Epithelial cell of prostate (primary cell): Measurements from ENCODE around the gene PWP1.
"Not testable (repeated sequence)": the region's sequence is repeated elsewhere in the genome, so short reads cannot be mapped to it uniquely, and the experiment has no call there.

Experiments
- DNase-seq: peaks from one replicate; pipeline ENCODE4 v3.0.0-alpha.2; 2011; ENCODE audit warnings: low read depth, low spot score
- H3K27ac ChIP-seq: fragments of 450-650 bp; 2 replicates; pipeline ENCODE4 v1.5.1; 2017; ENCODE audit warnings: mild to moderate bottlenecking

The PWP1 gene

DNA sequence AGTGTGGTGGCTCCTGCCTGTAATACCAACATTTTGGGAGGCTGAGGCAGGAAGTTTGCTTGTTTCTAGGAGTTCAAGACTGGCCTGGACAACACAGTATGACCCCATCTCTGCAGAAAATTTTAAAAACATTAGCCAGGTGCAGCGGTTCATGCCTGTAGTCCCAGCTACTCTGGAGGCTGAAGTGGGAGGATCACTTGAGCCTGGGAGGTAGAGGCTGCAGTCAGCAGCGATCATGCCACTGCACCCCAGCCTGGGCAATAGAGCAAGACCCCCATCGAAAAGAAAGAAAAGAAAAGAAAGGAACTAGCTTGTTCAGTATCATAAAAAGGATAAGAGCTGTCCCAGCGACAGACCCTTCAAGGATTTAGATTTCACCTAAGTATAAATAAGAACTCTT is 18.1 kb upstream of the PWP1 start:
- no peak overlapping the region for H3K27ac ChIP-seq
- no peak for DNase-seq

DNA sequence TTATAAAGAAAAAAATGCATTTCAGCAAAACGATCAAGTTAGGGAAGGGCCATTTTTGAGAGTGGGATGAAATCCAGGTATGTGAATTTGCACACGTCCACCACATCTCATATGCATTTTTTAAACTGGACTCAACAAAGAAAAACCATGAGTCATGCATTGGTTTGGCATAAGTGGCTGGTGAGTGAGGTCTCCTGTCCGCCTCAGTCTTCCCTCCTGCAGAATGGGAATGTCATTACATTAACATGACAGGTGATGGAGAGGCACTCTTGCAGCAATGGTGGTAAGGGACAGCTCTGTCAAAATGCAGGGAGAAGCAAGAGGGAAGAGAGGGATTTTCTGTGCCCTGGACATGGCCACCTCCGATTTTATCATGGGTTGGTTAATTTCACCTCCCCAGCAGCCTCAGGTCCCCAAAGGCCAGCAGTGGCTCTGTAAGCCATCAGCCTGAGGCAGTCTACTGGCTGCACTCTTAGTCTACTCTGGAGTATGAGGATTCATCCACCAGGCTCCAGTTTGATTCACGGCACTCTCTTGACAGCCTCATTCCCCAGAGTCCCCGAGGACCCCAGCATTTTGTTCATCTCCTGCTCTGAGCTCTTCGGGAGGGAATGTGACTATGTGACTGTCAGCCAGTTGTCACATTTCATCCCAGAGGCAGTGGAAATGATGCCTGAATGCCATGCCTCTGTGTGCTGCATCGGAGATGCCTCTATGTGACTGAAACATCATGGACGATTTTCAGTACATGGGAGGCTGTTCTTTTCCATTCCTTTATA is 17.1 kb upstream of the PWP1 start:
- DNase-seq: no peak
- no peak overlapping the region for H3K27ac ChIP-seq

GRCh38 chr12:107669946-107670345 is 15.7 kb upstream of the PWP1 start:
- H3K27ac ChIP-seq: no peak overlapping the region
- DNase-seq: no peak

- no peak for DNase-seq
Observed at GRCh38 chr12:107670999-107671643, 14.5 kb upstream of the PWP1 start.

DNA sequence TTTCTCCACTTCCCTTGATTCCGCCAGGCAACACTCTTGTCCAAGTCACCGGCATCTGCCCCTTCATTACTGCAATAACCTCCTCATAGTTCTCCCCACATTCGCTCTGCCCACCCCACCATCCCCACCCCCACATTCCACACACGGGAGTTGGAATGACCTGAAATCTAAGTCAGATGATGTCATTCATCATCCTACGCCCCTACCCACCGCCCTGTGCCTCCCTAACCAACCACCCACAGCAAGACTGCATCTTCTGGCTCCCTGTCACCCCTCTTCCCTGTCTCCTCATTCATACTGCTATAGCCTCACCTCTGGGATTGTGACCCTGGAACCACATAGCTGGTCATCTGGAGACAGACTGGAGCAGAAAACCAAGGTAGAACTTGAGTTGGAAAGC is 7.9 kb upstream of the PWP1 start:
- no peak overlapping the region for H3K27ac ChIP-seq
- no peak for DNase-seq

More at GRCh38 chr12:107670999-107671643, 14.5 kb upstream of the PWP1 start:
- H3K27ac ChIP-seq: no peak overlapping the region

DNA sequence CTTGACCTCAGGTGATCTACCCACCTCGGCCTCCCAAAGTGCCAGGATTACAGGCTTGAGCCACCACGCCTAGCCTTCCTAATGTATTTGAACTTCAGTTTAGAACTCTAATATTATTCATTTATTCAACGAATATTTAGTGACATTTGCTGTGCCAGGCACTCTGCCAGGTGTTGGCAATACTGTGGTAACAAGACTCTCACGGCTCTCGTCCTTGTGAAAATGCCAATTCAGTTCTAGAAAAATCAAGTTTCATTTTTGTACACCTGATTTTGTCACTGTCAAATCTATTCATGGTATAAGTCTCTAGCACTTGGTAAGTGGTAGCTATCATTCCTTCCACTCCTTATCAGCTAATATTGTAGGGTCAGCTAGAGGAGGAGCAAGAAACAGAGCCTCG is 6.3 kb upstream of the PWP1 start:
- no peak for DNase-seq
- no peak overlapping the region for H3K27ac ChIP-seq

DNA sequence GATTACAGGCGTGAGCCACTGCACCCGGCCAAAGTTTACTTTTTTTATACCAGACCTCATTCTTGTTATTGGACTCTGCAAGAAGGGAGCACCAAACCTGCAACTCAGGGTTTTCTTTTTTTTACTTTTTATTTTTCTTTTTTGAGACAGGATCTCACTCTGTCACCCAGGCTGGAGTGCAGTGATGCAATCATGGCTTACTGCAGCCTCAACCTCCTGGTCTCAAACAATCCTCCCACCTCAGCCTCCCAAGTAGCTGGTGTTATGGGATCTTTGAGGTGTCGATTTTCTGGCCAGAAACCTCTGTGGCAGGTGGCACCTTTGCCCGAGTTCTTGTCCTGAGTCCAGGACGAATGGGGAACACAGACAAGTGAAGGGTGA is 4.2 kb upstream of the PWP1 start:
- no peak for DNase-seq
- no peak overlapping the region for H3K27ac ChIP-seq

GRCh38 chr12:107681836-107682820 is 3.5 kb upstream of the PWP1 start:
- no peak overlapping the region for H3K27ac ChIP-seq
- no peak for DNase-seq

- H3K27ac ChIP-seq: no peak overlapping the region
- DNase-seq: no peak
Observed at GRCh38 chr12:107684029-107684795, 1.4 kb upstream of the PWP1 start.

DNA sequence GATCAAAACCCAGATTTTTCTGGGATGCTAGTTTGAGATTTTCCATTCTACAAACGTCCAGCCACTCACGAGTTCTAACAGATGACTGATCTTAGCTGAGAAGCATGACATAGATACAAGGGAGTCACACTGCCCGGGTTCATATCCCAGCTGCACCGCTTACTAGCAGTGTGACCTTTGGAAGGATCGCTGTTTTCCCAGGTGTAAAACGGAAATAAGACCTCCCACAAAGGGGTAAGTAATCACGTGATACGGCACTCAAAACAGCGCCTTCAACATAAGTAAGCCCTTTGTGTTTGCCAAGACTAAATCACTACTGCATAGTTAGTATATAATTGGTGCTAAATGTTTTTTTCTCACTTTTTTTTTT is 624 bp upstream of the PWP1 start:
- DNase-seq: no peak
- peak overlapping the region; percentile 65 for H3K27ac ChIP-seq

DNA sequence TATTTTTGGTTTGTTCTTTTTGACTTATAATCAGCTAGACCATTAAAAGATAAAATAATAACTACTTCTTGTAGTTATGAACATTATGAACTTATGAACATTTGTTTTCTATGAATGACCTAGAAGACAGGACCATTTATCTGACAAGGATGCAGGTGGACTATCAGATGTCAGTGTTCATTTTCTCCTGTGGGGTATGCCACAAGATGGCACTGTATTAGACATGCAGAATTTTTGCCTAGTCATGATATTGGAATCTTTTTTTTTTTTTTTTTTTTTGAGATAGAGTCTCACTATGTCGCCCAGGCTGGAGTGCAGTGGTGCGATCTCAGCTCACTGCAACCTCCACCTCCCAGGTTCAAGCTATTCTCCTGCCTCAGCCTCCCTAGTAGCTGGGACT is 10.2 kb downstream of the PWP1 start:
- not testable (repeated sequence) for H3K27ac ChIP-seq, DNase-seq

DNA sequence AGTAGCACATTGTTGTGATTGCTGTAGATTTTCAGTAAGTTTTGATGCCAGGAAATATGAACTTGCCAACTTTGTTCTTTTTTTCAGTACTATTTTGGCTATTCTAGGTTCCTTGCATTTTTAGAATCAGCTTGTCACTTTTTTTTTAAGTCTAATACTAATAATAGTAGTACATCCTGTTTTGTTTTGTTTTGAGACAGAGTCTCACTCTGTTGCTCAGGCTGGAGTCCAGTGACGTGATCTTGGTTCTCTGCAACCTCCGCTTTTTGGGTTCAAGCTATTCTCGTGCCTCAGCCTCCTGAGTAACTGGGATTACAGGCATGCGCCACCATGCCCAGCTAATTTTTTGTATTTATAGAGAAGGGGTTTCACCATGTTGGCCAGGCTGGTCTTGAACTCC is 16.5 kb downstream of the PWP1 start:
- DNase-seq: no peak
- no peak overlapping the region for H3K27ac ChIP-seq

- DNase-seq: no peak
- H3K27ac ChIP-seq: no peak overlapping the region
Observed at GRCh38 chr12:107704041-107704440, 18.4 kb downstream of the PWP1 start.

- DNase-seq, H3K27ac ChIP-seq: not testable (repeated sequence)
Observed at GRCh38 chr12:107705522-107705921, 19.9 kb downstream of the PWP1 start.

DNA sequence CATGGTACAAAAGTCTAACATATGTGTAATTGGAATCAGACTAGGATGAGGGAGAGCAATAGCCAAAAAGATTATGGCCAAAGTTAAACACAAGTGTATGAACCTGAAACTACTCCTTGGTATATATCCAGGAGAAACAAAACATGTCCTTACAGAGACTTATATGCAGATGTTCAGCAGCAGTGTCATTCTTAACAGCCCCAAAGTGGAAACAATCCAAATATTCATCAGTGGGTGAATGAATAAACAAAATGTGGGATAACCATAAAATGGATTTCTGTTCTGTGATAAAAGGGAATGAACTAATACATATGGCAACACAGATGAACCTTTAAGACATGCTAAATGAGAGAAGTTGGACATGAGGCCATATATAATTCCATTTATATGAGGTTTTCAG is 30.2 kb downstream of the PWP1 start:
- no peak for DNase-seq
- no peak overlapping the region for H3K27ac ChIP-seq

DNA sequence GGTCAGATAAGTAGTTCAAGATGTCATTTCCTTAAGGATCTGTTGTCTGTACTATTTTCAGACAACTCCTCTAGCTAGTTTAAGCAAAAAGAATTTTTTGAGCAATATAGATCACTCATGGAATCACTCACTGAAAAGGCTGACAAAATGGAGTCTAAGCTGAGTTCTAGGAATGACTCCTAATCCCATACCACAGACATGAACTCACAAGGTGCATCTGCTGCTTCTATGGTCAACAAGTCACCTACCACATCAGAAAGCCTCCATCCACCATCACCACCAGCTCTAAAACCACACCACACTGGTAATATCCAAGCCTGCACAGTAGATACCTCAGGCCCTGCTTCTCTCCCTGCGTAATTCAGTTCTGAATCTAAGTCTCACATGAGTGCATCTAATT is 33.0 kb downstream of the PWP1 start:
- DNase-seq: no peak
- no peak overlapping the region for H3K27ac ChIP-seq

GRCh38 chr12:107727327-107727726 is 41.7 kb downstream of the PWP1 start:
- not testable (repeated sequence) for H3K27ac ChIP-seq, DNase-seq

GRCh38 chr12:107727742-107728141 is 42.1 kb downstream of the PWP1 start:
- DNase-seq, H3K27ac ChIP-seq: not testable (repeated sequence)

GRCh38 chr12:107730618-107731341 is 45.2 kb downstream of the PWP1 start:
- peak overlapping the region; percentile 30 for H3K27ac ChIP-seq
- DNase-seq: no peak
